ENCODE data around the gene LAMB3.

The LAMB3 gene

GRCh38 chr1:209617755-209618154 lies 34.5 kb downstream of the LAMB3 start:
- no peak for DNase-seq (ENCODE audit: low read depth in 2 of 2)

- DNase-seq (ENCODE audit: low read depth in 2 of 2): no peak
These were observed 35.1 kb downstream of the LAMB3 start for GRCh38 chr1:209617047-209617673.

GRCh38 chr1:209616366-209617046 lies 35.7 kb downstream of the LAMB3 start:
- no peak for DNase-seq (ENCODE audit: low read depth in 2 of 2)

GRCh38 chr1:209614906-209615305 lies 37.3 kb downstream of the LAMB3 start:
- no peak for DNase-seq (ENCODE audit: low read depth in 2 of 2)

- DNase-seq (ENCODE audit: low read depth in 2 of 2): no peak
These were observed 38.1 kb downstream of the LAMB3 start for GRCh38 chr1:209614151-209614420.

GRCh38 chr1:209613400-209614150 lies 38.6 kb downstream of the LAMB3 start:
- no peak for DNase-seq (ENCODE audit: low read depth in 2 of 2)

- DNase-seq (ENCODE audit: low read depth in 2 of 2): no peak
These were observed 39.4 kb downstream of the LAMB3 start for GRCh38 chr1:209612646-209613399.

- DNase-seq (ENCODE audit: low read depth in 2 of 2): no peak
These were observed 40.3 kb downstream of the LAMB3 start for GRCh38 chr1:209611771-209612570.

- no peak for DNase-seq (ENCODE audit: low read depth in 2 of 2)
These were observed 41.7 kb downstream of the LAMB3 start for GRCh38 chr1:209610631-209610905.

- no peak for DNase-seq (ENCODE audit: low read depth in 2 of 2)
These were observed 42.2 kb downstream of the LAMB3 start for GRCh38 chr1:209609791-209610630.

- no peak for DNase-seq (ENCODE audit: low read depth in 2 of 2)
These were observed 43.0 kb downstream of the LAMB3 start for GRCh38 chr1:209609041-209609790.

- no peak for DNase-seq (ENCODE audit: low read depth in 2 of 2)
These were observed 44.4 kb downstream of the LAMB3 start for GRCh38 chr1:209607795-209608178.

GRCh38 chr1:209607102-209607794 lies 45.0 kb downstream of the LAMB3 start:
- DNase-seq (ENCODE audit: low read depth in 2 of 2): no peak

- DNase-seq (ENCODE audit: low read depth in 2 of 2): no peak
These were observed 48.3 kb downstream of the LAMB3 start for GRCh38 chr1:209603877-209604276.

- DNase-seq (ENCODE audit: low read depth in 2 of 2): no peak
These were observed 50.2 kb downstream of the LAMB3 start for GRCh38 chr1:209601809-209602657.

GRCh38 chr1:209600541-209600940 lies 51.7 kb downstream of the LAMB3 start:
- DNase-seq (ENCODE audit: low read depth in 2 of 2): no peak

GRCh38 chr1:209598227-209598626 lies 54.0 kb downstream of the LAMB3 start:
- DNase-seq (ENCODE audit: low read depth in 2 of 2): no peak

- DNase-seq (ENCODE audit: low read depth in 2 of 2): no peak
These were observed 54.7 kb downstream of the LAMB3 start for GRCh38 chr1:209597499-209597898.

Data from fibroblast of skin of left quadriceps (primary cell).